HUDEP-2 (cell line): ENCODE data around the gene ATXN1.
A peak's percentile ranks its signal among the peaks of the same experiment; 100 is the strongest.

ENCODE experiments used
- DNase-seq, 76 experiments: peaks; one replicate each; lab custom pipeline; 2025; ENCODE audit not compliant: unreplicated experiment in 76 of 76; lab: John Stamatoyannopoulos, UW

The ATXN1 gene

DNA sequence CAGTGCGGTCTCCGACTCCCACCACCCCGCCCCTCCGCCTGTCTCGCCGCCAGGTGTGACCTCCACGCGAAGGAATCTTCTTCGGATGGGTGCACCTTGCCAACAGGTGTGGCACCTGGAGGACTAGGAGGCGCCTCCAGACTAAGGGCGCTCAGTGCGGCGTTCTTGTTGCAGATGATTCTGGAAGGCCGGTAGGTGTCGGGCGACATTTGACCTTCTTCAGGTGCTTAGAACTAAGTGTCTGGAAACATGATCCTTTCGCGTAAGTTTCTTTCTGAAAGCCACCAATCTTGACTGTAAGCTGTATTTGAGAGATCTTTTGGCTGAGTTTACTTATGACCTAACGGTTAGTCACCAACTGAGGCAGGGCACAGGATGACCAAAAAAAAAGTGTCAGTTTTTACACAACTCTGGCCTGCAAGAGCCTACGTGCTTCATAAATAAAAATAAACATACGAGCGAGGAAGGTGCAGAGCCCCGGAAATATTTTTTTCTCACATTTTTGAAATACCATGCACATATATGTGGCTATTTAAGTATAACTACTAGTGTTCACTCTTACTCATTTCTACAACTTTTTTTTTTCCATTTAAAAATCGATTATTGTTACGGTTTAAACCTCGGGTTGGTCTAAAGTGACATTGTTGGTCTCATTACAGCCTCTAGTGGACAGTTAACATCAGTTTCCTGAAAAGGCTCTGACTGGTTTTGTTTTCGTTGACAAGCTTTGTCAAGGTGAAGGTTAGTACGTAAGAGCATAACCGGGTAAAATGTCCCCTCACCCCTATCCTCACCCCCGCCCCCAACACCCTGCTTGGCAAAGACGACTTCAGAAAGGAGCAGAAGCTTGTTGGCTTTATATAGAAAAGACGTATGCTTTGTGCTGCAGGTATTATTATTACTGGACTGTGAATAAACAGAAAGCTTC is 1.6 kb upstream of the ATXN1 start:
- peak in 8 of 76 experiments; percentile 8 to 29 (median 16) for DNase-seq

DNA sequence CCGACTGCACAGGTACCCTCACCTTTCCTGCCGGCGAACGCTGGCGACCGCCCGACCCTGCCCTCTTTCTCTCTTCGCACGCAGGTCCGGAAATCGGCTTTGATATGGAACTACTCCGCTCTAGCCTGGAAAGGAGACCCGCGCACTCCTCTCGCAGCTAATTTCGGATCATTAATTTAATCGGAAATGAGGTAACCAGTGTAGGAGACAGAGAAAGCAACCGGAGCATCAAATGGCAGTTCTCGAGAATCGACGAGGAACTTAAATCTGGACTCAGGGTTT is 949 bp upstream of the ATXN1 start:
- no peak for DNase-seq

- peak in 4 of 76 experiments; percentile 5 to 33 (median 16) for DNase-seq
Measured at GRCh38 chr6:16761471-16762267, 409 bp upstream of the ATXN1 start.

DNA sequence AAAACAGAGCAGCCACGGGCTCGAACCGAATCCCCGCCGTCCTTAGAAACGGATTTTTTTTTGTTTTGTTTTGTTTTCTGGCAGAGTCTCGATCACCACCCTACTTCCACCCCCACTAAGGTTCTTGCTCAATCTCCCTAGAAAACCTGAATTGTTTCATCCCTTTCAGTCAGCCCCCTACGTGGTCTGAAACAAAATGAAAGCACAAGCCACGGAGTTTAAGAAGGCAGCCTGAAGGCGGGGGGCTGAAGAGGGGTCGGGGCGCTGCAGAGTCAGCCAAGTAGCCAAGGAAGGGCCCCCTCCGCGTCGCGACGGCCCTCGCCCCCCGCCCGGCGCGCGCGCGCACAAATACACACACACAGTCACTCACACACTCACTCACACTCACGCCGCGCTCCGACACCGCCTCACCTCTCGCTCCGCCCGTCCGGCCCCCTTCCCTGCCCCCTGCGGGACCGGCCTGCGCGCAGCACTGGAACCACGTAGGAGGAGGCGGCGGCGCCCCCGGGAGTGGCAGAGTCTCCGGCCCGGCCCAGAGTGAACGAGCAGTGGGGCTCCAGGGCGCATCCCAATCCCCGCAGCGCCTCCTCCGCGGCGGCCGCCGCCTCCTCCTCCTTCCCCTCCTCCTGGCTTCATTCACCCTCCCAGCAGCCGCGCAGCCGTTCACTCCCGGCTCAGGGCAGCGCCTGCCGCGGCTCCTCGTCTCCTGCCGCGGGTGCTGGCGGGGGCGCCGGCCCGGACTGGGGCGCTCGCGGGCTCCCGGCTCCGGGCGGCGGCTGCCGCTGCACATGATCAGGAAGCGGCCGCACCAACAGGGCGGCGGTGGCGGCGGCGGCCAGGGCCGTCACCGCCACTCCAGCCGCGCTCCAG is 1.4 kb downstream of the ATXN1 start:
- peak in 25 of 76 experiments; percentile 12 to 67 (median 30) for DNase-seq

DNA sequence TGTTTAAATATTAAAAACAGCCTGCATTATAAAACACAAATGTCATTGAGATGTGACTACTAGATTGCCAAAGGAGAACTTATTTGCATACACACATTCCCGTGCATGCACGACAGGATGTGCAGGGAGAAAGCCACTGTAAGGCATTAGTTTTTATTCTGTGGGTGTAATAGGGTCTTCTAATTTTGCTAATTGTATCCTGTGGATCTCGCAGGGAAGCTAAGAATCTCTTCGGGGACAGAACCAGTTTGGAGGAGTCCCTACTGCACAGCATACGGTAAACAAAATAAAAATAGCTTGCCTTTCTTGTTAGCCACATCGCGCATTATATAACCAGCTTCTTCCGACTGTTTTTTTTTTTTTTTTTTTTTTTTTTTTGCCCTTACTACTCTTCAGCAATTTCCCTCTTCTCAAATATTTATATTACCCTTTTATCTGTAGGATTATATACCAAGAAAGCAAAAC is 2.0 kb downstream of the ATXN1 start:
- DNase-seq: no peak

- DNase-seq: no peak
Measured at GRCh38 chr6:16758163-16758975, 2.9 kb downstream of the ATXN1 start.

GRCh38 chr6:16757332-16757731 is 3.9 kb downstream of the ATXN1 start:
- DNase-seq: no peak

- no peak for DNase-seq
Measured at GRCh38 chr6:16756660-16757255, 4.5 kb downstream of the ATXN1 start.

- DNase-seq: no peak
Measured at GRCh38 chr6:16755544-16755943, 5.7 kb downstream of the ATXN1 start.

DNA sequence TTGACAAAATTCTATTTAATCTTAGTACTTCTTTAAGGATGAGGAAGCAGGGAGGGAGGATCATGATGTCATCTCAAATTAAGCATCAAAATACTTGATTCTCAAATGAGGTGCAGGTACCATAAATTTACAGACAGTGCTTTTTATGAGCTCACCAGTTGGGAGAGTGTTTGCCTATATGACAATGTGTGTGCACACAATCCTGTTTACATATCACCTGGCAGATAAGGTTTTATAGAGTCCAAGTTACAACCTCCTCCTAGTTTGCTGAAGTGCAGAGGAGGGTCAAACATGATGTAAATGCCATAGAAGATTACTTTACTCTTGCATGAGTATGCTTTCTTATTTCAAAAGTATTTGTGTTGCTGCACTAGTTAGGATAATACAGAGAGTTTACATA is 6.4 kb downstream of the ATXN1 start:
- DNase-seq: no peak

DNA sequence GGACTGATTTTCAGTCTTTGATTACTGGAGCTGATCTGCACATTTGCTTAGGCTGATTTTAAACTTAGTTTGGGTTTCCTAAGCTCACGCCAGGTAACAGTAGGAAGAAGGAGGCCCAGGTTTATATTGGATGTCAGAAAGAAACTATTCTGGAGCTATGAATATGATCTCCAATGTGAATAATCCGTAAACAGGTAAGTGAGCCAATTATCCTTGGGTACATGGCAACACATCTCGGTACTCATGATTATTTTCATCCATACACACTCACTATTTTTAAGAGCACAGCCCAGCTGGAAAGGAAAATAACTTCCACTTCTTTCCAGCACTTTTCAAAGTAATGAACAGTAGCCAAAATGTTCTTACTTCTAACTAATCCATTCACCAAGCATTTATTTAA is 7.0 kb downstream of the ATXN1 start:
- DNase-seq: no peak

DNA sequence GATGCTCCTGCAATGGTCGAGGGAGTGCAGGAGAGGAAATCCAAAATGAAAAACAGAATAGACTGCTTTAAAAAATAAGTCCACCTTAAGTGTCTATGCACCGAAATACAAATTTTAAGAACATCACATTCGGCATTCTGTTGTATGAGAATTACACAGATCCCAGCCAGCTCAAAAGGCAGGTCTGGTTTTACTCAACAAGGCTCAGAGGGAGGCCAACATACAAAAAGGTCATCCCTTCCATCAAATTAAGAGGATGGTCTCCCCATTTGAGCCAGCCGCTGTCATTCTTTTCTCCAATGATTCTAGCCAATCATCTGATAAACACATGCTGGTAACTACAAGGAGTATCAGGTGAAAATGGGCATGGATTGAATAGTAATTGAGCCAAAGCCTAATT is 7.9 kb downstream of the ATXN1 start:
- DNase-seq: no peak

GRCh38 chr6:16752206-16752866 is 8.9 kb downstream of the ATXN1 start:
- DNase-seq: no peak

- DNase-seq: no peak
Measured at GRCh38 chr6:16751251-16751946, 9.9 kb downstream of the ATXN1 start.

GRCh38 chr6:16750566-16750965 is 10.7 kb downstream of the ATXN1 start:
- DNase-seq: no peak

- DNase-seq: no peak
Measured at GRCh38 chr6:16749516-16750485, 11.5 kb downstream of the ATXN1 start.

DNA sequence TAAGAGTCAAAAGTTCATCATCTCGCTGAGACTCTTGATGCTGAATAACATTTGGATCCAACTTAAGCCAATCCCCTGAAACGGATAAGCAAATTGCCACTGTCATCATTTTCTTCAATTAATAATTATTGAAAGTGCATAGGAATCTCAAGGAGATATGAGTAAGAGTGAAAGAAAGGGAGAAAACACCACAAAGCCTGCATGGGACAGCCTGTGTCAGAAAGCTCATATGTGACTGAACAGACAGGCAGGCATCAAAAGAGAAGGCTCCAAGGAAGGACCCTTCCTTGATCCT is 13.3 kb downstream of the ATXN1 start:
- DNase-seq: no peak
